ENCODE results near the gene ZNF92. TPM values are rescaled to one million over a fixed set of nuclear protein-coding genes. Genes with fewer than 3 reads are reported as not detected.

Gene ZNF92
- total RNA-seq, 1 donor from 2014 or later = 11.3 TPM

DNA sequence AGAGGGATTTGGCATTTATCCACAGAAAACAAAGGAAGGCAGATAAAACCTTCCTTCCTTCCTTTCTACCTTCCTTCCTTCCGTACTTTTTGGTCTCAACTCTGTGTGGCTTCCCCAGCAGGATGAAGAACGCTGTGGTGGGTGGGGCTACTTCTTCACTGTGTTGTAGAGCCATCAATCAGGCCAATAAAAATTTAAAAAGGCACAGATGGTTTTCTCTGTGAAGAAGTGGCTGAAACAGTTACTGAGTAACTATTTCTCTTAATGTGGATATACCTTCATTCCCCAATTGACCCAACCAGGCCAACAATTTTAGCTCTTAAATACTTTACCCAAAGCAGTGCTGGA, 75.8 kb downstream of the ZNF92 start:
- Mint-ChIP-seq H3K4me3 (ENCODE audit: unreplicated experiment) (no peak overlapping the region), H3K27me3 (ENCODE audit: low read depth, unreplicated experiment) (peaks cover 22% of the 10 kb centered on the region), H3K36me3 (ENCODE audit: low read depth, unreplicated experiment) (no peaks in the 10 kb centered on the region), H3K4me1 (ENCODE audit: low read depth, unreplicated experiment) (peaks cover 4% of the 10 kb centered on the region), H3K27ac (ENCODE audit: unreplicated experiment) (no peak overlapping the region), H3K9me3 (ENCODE audit: unreplicated experiment) (peaks cover 3% of the 10 kb centered on the region)
- H3K79me2 ChIP-seq (ENCODE audit: insufficient read depth, low read length) = no peaks in the 10 kb centered on the region
- H3K36me3 ChIP-seq (ENCODE audit: insufficient read depth, low read length) = no peaks in the 10 kb centered on the region
- peak overlapping the region; percentile 42 for H3K9ac ChIP-seq (ENCODE audit: low read length)
- H3K4me3 ChIP-seq (ENCODE audit: insufficient read depth, low read depth, low read length) = no peak overlapping the region
- no peaks in the 10 kb centered on the region for H3K9me3 ChIP-seq (ENCODE audit: insufficient read depth, low read depth, low read length)
- no peaks in the 10 kb centered on the region for H4K20me1 ChIP-seq (ENCODE audit: insufficient read depth, low read length)
- peak overlapping the region; percentile 27 for H3K4me2 ChIP-seq (ENCODE audit: low read length)
- FAIRE-seq (no peak), DNase-seq (ENCODE audit: low read depth) (no peak)
- H2AFZ ChIP-seq (ENCODE audit: low read depth, low read length) = no peak overlapping the region
- peaks cover 7% of the 10 kb centered on the region for H3K4me1 ChIP-seq (ENCODE audit: insufficient read depth, low read length)
- TF ChIP-seq CTCF (IDR thresholded peaks at IDR 0.05; ENCODE audit: insufficient read depth, low read depth, low read length) (no peak), EZH2 (IDR thresholded peaks at IDR 0.05; ENCODE audit: insufficient read depth, low read length) (no peak)
- no peaks in the 10 kb centered on the region for H3K27me3 ChIP-seq (ENCODE audit: insufficient read depth, low read length)
- H3K27ac ChIP-seq (ENCODE audit: low read depth, low read length) = peak overlapping the region; percentile 63
